Epidermal melanocyte (primary cell): Measurements from ENCODE around the gene CHRNA5.

Experiments used
- DNase-seq: peaks from one replicate; pipeline ENCODE4 v3.0.0; 2011; ENCODE audit warnings: low spot score; ENCODE audit not compliant: insufficient read length

Gene CHRNA5

GRCh38 chr15:78638658-78639314 is 73.5 kb downstream of the CHRNA5 start:
- DNase-seq, result no peak

DNA sequence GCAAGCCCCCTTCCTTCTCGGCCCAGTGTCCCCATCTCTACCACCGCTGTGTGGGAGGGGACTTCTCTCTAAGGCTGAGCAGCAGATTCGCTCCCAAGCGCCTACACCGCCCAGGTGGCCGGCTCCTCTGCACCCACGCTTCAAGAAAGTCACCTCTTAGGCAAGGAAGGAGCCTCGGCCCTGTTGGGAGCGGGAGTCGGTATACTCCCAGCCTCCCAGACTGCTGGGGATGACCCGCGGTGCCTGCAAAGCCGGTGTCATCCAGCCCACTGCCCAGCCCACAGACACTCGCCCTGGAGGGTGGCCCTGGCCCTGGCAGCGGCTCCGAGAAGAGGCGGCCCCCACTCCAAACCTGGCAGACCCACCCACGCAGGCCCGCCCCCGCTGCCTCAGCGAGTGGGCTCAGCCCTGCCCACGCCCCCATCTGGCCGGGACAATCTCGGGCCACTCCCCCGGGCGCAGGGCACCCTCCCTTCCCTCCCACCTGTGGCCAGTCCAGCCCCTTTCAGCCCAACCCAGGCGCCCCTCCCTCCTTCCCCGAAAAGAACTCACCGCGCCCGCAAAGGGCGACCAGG is 75.3 kb downstream of the CHRNA5 start:
- DNase-seq, result no peak

GRCh38 chr15:78641102-78641748 is 75.9 kb downstream of the CHRNA5 start, which contains the start of gene CHRNB4:
Gene CHRNB4, minus strand, starts transcription at chr15:78641210. Its CDS starts 77 bp downstream, at chr15:78641133.
- DNase-seq, result no peak

GRCh38 chr15:78641749-78642275 is 76.5 kb downstream of the CHRNA5 start:
- no peak for DNase-seq

GRCh38 chr15:78642331-78642730 is 77.0 kb downstream of the CHRNA5 start:
- DNase-seq, result no peak
